GM12873 (cell line): ENCODE results near the gene CD70.

ENCODE experiments used
- TF ChIP-seq, protein P1 (sequence below): IDR thresholded peaks from 2 replicates; pipeline ENCODE4 v1.5.1; 2012; ENCODE audit warnings: low read depth, mild to moderate bottlenecking, moderate library complexity, low read length, control low read depth; ENCODE audit not compliant: insufficient read depth; ENCODE audit errors: missing control alignments

The CD70 gene

DNA sequence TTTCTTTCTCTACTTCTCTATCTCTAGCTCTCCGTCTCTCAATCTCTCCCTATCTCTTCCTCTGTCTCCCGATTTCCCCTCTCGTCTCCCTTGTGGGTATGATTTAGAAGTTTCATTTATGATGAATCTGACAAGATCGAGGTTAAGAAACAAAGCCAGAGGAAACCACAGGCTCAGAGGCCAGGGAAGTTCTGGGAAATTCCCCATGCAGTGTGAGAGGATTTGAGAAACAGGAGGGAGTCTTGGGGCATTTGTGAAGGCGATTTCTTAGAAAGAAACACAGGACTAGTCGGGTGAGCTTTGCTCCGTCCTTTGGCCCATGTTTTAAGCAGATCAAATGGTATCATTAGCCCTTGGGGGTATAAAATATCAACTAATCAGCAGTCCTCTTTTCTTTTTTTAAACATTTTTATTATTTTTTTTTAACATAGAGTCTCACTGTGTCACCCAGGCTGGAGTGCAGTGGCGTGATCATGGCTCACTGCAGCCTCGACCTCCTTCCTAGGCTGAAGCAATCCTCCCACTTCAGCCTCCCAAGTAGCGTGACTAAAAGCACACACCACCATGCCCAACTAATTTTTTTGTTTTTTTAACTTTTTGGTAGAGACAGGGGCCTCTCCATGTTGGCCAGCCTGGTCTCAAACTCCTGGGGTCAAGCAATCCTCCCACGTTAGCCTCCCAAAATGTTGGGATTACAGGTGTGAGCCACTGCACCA is 34.3 kb downstream of the CD70 start:
- TF ChIP-seq, protein P1, sequence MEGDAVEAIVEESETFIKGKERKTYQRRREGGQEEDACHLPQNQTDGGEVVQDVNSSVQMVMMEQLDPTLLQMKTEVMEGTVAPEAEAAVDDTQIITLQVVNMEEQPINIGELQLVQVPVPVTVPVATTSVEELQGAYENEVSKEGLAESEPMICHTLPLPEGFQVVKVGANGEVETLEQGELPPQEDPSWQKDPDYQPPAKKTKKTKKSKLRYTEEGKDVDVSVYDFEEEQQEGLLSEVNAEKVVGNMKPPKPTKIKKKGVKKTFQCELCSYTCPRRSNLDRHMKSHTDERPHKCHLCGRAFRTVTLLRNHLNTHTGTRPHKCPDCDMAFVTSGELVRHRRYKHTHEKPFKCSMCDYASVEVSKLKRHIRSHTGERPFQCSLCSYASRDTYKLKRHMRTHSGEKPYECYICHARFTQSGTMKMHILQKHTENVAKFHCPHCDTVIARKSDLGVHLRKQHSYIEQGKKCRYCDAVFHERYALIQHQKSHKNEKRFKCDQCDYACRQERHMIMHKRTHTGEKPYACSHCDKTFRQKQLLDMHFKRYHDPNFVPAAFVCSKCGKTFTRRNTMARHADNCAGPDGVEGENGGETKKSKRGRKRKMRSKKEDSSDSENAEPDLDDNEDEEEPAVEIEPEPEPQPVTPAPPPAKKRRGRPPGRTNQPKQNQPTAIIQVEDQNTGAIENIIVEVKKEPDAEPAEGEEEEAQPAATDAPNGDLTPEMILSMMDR = no peak

DNA sequence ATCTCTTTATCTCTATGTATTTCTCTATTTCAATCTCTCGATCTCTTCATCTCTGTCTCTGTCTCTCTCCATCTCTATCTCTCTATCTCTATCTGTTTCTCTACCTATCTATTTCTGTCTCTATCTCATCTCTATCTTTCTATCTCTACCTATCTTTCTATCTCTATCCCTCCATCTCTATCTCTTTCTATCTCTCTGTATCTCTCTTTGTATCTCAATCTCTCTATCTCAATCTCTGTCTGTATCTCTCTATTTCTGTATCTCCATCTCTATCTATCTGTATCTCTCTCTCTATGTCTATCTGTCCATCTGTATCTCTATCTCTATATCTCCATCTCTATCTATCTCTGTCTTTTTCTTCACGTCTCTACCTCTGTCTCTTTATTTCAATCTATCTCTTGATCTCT is 34.9 kb downstream of the CD70 start:
- TF ChIP-seq, protein P1 = no peak

DNA sequence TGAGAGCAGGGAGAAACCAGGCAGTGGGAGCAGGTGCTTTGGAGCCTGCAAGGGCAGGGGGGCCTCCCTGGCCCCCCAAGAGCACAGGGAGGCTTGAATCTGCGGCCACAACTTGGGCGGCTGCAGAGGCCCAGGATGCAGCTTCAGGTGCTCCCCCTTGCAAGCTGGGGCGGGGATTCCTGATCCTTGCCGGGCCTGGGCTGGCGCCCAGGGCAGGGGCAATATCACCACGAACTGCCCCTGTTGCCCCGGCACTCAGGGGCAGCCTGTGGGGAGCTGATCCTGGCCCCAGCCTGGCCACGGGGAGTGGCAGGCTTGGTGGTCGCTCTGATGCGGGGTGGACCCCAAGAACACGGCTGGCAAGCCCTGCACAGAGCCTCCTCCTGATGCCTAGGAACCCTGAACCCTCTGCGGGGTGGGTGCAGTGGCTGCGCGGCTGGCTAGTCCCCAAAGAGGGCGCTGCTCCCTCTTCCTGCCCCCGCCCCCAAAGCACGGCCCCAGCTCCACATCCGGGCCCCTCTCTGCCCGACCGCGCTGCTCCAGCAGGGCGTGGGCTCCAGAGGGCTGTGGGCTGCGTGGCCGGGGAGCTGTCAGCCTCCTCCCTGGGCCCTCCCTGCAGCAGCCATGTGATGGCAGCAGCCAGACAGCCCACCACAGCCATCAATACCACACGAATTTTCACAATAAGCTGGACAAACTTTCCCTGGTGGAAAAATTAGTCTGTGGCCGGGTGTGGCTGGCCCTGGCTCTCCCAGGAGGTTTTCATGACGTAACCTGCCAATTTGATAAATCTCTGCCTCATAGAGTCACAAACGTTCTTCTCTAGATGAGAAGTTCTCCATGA is 39.1 kb downstream of the CD70 start:
- TF ChIP-seq, protein P1 = peak; percentile 53

DNA sequence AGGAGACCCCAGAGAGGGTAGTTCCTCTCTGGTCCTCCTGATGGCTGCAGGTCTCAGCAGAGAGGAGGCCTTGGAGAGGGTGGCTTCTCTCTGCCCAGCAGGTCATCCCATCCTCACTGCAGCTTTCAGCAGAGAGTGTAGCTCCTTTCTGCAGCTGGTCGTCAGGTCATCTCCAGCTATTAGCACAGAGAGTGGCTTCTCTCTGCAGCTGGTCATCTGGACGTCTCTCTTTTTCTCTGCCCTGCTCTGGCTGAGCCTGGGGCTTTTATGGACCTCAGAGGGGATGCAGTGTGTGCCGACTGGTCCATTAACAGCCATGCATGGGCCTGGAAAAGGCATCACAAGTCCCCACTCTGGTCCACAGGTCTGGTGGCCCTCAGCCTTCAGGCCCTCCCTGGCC is 39.9 kb downstream of the CD70 start:
- TF ChIP-seq, protein P1 = no peak

DNA sequence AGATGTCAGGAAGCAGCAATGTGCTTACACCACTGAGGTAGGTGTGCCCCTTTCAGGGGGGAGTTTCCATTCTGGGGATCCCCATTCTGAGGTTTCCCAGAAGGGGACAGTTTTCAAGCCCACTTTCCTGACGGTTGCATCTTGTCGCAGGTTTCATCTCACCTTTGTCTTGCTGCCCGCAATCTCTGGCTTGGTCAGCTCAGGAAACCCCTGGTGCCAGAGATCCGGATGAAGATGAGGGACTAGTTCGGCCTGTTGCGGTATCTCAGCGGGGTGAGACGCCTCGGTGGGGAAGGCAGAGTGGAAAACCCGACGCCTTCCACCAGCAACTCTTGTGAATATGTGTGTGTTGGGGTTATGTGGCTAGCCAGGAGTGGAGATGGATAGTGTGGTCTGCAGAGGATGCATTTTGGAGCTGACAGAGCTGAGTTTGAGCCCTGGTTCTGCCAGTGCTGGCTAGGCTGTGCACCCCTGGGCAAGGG is 47.0 kb downstream of the CD70 start:
- TF ChIP-seq, protein P1 = no peak

DNA sequence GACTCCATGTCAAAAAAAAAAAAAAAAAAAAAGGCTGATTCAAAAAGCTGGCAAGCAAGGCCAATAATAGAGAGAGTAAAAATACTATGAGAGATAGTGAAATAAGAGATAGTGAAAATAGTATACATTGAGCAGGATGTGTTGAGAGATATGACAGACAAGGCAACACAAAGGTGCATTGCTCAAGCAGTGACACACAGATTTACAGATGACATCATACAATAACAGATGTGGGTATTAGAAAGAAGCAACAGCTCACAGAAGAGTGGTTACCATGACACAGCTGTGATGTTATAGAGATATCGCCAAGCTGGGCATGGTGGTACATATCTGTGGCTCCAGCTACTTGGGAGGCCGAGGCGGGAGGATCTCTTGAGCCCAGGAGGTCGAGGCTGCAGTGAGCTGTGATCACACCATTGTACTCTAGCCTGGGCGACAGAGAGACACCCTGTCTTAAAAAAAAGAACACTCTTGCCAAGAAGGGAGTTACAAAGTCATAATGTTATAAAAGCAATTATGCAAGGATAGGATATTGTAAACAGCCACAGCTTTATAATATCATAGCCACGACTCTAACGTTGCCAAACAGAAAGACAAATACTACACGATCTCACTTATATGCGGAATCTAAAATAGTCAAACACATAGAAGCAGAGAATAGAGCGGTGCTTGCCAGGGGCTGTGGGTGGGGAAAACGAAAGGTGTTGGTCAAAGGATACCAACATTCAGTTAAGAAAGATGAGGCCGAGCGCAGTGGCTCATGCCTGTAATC is 49.8 kb downstream of the CD70 start:
- TF ChIP-seq, protein P1 = no peak
